NCI-H2081 treated with DMSO at 0.1 percent for 48 hours (cell line): ENCODE results near the gene HPS4.

Experiments
- DNase-seq: peaks from one replicate; lab custom pipeline; 2025; lab: John Stamatoyannopoulos, UW

Gene HPS4

GRCh38 chr22:26496456-26496855 lies 12.9 kb upstream of the HPS4 start:
- no peak for DNase-seq

- no peak for DNase-seq
These were observed 10.9 kb upstream of the HPS4 start for GRCh38 chr22:26494506-26494905.

- no peak for DNase-seq
These were observed 8.6 kb upstream of the HPS4 start for GRCh38 chr22:26492220-26492619.

GRCh38 chr22:26489447-26490036 lies 6.0 kb upstream of the HPS4 start:
- DNase-seq, result no peak

- no peak for DNase-seq
These were observed 4.4 kb upstream of the HPS4 start for GRCh38 chr22:26487996-26488395.

- DNase-seq, result no peak
These were observed 2.8 kb upstream of the HPS4 start for GRCh38 chr22:26486394-26486793.

- no peak for DNase-seq
These were observed 2.3 kb upstream of the HPS4 start for GRCh38 chr22:26485806-26486390.

GRCh38 chr22:26485013-26485412 lies 1.4 kb upstream of the HPS4 start:
- DNase-seq, result no peak

GRCh38 chr22:26484360-26484706 lies 750 bp upstream of the HPS4 start:
- DNase-seq, result no peak

- no peak for DNase-seq
These were observed 542 bp downstream of the HPS4 start for GRCh38 chr22:26483043-26483438.

GRCh38 chr22:26482161-26482560 lies 1.4 kb downstream of the HPS4 start:
- no peak for DNase-seq

GRCh38 chr22:26481694-26482093 lies 1.9 kb downstream of the HPS4 start:
- no peak for DNase-seq

- no peak for DNase-seq
These were observed 2.4 kb downstream of the HPS4 start for GRCh38 chr22:26481112-26481693.

- DNase-seq, result no peak
These were observed 3.0 kb downstream of the HPS4 start for GRCh38 chr22:26480611-26480932.

- DNase-seq, result no peak
These were observed 3.6 kb downstream of the HPS4 start for GRCh38 chr22:26479792-26480610.

GRCh38 chr22:26479043-26479791 lies 4.4 kb downstream of the HPS4 start:
- peak; percentile 59 for DNase-seq

- DNase-seq, result no peak
These were observed 6.2 kb downstream of the HPS4 start for GRCh38 chr22:26477341-26477731.

- DNase-seq, result no peak
These were observed 6.8 kb downstream of the HPS4 start for GRCh38 chr22:26476705-26477340.

GRCh38 chr22:26474682-26475081 lies 8.9 kb downstream of the HPS4 start:
- no peak for DNase-seq

- DNase-seq, result no peak
These were observed 12.1 kb downstream of the HPS4 start for GRCh38 chr22:26471522-26471921.

GRCh38 chr22:26470807-26471206 lies 12.8 kb downstream of the HPS4 start:
- DNase-seq, result no peak

GRCh38 chr22:26466196-26466595 lies 17.4 kb downstream of the HPS4 start:
- no peak for DNase-seq
